Muscle layer of colon (tissue), 2 donors: ENCODE results near the gene EID3.
"Not testable (repeated sequence)": the region's sequence is repeated elsewhere in the genome, so short reads cannot be mapped to it uniquely, and the experiment has no call there.

Experiments used
- H3K27ac ChIP-seq: one replicate; pipeline ENCODE4 v1.7.0; 2013; ENCODE audit warnings: low read depth, mild to moderate bottlenecking, low read length, moderate library complexity
- H3K27me3 ChIP-seq, 2 donors: one replicate each; pipeline ENCODE4 v1.7.0; 2013; ENCODE audit warnings: low read length in 2 of 2, mild to moderate bottlenecking in 2 of 2; ENCODE audit not compliant: insufficient read depth in 2 of 2, control insufficient read depth in 1 of 2
- H3K36me3 ChIP-seq: one replicate; pipeline ENCODE4 v1.7.0; 2013; ENCODE audit warnings: mild to moderate bottlenecking, low read length; ENCODE audit not compliant: insufficient read depth
- H3K4me1 ChIP-seq: one replicate; pipeline ENCODE4 v1.7.0; 2013; ENCODE audit warnings: mild to moderate bottlenecking, low read length; ENCODE audit not compliant: insufficient read depth
- H3K4me3 ChIP-seq, 2 donors: one replicate each; pipeline ENCODE4 v1.7.0; 2013; ENCODE audit warnings: low read length in 2 of 2, low read depth in 1 of 2, mild to moderate bottlenecking in 1 of 2, moderate library complexity in 1 of 2
- H3K9ac ChIP-seq: one replicate; pipeline ENCODE4 v1.7.0; 2013; ENCODE audit warnings: low read length
- H3K9me3 ChIP-seq: one replicate; pipeline ENCODE4 v1.7.0; 2013; ENCODE audit warnings: mild to moderate bottlenecking, low read length
- donor health status: abdominal sarcoma.
- donor health status: Adenocarcinoma of cecum.

EID3 gene

DNA sequence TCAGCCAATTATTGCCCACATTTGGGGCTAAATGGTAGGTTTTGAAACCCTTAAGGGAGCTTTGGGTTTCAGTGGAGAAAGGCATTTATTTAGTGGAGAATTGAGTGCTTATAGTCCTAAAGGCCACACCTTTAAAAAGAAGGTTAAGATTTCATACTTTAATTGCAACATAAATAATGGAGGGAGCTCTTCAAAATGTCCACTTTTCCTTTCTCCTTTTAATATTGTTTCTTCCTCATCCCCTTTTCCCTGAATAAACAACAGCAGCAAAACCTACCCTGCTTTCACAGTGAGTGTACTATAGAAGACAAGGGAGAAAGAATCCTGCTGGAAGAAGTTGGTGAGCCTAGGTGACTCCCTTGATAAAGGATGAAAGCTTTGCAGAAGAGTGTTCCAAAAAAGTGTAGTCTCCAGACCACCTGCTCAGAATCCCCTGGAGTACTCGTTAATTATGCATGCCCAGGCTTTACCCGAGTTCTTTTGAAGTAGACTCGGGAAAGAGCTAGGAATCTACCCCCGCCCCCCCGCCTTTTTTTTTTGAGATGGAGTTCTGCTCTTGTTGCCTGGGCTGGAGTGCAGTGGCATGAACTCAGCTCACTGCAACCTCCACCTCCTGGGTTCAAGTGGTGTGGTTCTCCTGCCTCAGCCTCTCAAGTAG lies 11.5 kb upstream of the EID3 start:
- no peaks in the 10 kb centered on the region for H3K27me3 ChIP-seq
- no peak overlapping the region for H3K27ac ChIP-seq
- H3K36me3 ChIP-seq, result peaks cover 33% of the 10 kb centered on the region
- peaks cover 31% of the 10 kb centered on the region for H3K4me1 ChIP-seq
- no peak overlapping the region for H3K4me3 ChIP-seq
- H3K9me3 ChIP-seq, result no peaks in the 10 kb centered on the region
- H3K9ac ChIP-seq, result no peak overlapping the region

DNA sequence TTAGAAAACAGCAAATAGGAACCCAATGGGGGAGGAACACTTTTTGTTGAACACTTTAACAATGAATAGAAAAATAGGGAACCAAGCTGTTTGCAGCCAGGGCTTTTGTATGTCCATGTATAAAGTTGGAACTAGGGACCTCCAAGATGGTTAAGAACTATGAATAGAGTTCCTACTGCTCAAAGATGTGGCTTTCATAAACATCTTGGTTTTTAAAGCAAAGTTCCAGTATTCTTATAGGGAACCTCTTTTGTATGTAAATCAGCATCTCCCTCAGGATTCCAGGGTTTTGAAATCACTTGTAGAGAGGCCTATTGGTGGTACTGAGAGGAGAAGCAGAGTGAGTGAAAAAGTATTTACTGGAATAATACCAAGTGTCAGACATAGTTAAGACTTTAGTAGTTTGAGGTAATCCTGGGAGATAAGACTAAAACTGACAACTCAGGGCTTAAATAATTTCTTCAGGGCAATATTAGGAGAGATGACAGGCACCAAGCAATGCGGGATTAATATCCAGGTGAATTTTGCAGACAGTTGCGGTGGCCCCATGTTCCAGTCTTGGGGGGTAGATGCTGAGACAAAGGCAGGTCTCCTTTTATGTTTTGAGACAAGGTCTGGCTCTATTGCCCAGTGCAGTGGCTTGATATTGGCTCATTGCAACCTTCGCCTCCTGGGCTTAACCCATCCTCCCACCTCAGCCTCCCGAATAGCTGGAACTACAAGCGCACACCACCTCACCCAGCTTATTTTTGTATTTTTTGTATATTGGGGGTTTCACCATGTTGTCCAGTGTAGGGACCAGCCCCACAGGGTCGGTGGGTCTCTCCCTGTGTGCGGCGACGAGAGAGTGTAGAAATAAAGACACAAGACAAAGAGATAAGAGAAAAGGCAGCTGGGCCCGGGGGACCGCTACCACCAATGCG lies 10.4 kb upstream of the EID3 start:
- H3K36me3 ChIP-seq, result peaks cover 33% of the 10 kb centered on the region
- no peaks in the 10 kb centered on the region for H3K27me3 ChIP-seq
- no peak overlapping the region for H3K4me3 ChIP-seq
- H3K4me1 ChIP-seq, result peaks cover 38% of the 10 kb centered on the region
- no peaks in the 10 kb centered on the region for H3K9me3 ChIP-seq
- H3K27ac ChIP-seq, result no peak overlapping the region
- no peak overlapping the region for H3K9ac ChIP-seq

DNA sequence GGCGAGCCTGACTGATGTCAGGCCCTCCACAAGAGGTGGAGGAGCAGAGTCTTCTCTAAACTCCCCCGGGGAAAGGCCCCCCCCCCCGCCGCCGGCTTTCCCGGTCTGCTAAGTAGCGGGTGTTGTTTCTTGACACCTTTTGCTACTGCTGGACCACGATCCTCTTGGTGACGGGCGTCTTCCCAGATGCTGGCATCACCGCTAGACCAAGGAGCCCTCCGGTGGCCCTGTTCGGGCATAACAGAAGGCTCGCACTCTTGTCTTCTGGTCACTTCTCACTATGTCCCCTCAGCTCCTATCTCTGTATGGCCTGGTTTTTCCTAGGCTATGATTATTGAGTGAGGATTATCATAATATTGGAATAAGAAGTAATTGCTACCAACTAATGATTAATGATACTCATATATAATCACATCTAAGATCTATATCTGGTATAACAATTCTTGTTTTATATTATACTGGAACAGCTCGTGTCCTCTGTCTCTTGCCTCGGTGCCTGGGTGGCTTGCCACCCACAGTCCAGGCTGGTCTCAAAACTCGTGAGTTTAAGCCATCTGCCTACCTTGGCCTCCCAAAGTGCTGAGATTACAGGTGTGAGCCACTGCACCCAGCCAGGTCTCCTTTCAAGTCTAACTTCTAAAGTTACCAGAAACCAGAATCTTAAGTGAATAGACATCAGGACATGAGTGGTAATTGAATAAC lies 9.2 kb upstream of the EID3 start:
- H3K27ac ChIP-seq, H3K27me3 ChIP-seq, H3K9ac ChIP-seq, H3K4me3 ChIP-seq, H3K9me3 ChIP-seq: not testable (repeated sequence)
- peaks cover 35% of the 10 kb centered on the region for H3K4me1 ChIP-seq
- peaks cover 33% of the 10 kb centered on the region for H3K36me3 ChIP-seq

DNA sequence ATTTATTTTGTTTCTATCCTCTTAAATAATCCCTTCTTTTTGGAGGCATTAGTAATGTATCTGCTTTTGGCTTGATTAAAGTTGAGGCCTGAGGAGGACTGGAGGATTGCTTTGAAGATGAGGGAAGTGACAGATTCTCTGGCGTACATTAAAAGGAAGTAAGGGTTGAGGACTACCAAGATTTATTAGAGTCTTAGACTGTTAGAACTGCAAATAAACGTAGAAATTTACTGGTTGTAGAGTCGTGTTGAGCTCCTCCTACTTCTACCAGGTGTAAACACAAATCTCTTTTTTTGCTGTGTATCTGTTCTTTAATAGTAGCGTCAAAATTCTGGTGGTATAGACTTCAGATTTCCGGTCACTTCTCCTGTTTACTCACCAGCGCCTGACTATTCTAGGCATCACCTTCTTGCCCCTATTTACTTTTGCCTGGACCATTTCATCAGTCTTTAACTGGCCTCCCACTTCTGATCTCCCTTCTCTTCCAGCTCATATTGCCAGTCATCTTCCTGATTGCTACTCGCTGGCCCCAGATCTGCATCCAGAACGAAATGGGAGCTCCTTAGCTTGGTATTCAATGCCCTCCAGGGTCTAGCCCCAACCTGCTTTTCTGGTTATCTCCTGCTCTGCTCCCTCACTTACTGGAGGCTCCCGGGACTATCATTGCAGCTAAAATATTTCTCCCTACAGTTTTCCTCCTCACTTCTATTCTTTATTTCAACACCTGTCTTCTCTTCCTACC lies 8.4 kb upstream of the EID3 start:
- H3K36me3 ChIP-seq, result peaks cover 33% of the 10 kb centered on the region
- H3K27me3 ChIP-seq, result no peaks in the 10 kb centered on the region
- no peak overlapping the region for H3K27ac ChIP-seq
- H3K4me3 ChIP-seq, result no peak overlapping the region
- peaks cover 31% of the 10 kb centered on the region for H3K4me1 ChIP-seq
- H3K9ac ChIP-seq, result no peak overlapping the region
- H3K9me3 ChIP-seq, result no peaks in the 10 kb centered on the region

DNA sequence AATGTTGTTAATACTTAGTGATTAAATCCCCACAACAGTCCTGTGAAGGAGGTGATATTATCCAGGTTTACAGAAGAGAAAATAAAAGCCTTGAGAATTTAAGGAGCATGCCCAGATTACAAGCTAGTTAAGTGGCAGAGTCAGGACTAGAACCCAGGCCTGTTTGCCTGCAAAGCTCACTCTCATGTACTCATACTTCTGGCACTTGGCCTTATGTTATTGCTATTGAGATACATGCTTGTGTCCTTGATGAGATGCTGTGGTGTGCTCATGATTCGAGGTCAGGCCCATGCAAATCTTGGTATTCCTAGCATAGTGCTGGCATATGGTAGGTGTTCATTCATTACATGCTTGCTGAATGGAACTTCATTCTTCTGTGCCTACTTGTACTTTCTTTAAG lies 7.6 kb upstream of the EID3 start:
- H3K4me3 ChIP-seq, result no peak overlapping the region
- no peaks in the 10 kb centered on the region for H3K27me3 ChIP-seq
- H3K27ac ChIP-seq, result no peak overlapping the region
- H3K4me1 ChIP-seq, result peaks cover 29% of the 10 kb centered on the region
- peaks cover 33% of the 10 kb centered on the region for H3K36me3 ChIP-seq
- H3K9me3 ChIP-seq, result no peaks in the 10 kb centered on the region
- no peak overlapping the region for H3K9ac ChIP-seq

DNA sequence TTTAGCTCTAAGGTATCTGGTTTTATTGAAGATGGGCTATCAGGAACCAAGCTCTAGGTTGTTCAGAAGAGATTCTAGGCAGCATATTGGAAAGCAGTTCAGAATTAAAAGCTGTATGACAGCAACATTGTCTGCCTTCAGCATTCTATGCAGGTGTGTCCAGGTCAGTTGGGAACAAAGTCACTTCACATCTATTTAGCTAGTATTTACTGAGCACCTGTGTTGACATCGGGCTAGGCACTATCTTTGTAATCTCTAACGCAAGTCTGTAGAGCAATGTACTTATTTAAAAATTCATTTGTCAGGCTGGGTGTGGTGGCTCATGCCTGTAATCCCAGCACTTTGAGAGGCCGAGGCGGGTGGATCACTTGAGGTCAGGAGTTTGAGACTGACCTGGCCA lies 6.8 kb upstream of the EID3 start:
- Histone ChIP-seq H3K9me3 (no peaks in the 10 kb centered on the region), H3K36me3 (peaks cover 30% of the 10 kb centered on the region), H3K27ac (no peak overlapping the region), H3K4me1 (peaks cover 29% of the 10 kb centered on the region), H3K4me3 (no peak overlapping the region), H3K27me3 (no peaks in the 10 kb centered on the region), H3K9ac (no peak overlapping the region)

DNA sequence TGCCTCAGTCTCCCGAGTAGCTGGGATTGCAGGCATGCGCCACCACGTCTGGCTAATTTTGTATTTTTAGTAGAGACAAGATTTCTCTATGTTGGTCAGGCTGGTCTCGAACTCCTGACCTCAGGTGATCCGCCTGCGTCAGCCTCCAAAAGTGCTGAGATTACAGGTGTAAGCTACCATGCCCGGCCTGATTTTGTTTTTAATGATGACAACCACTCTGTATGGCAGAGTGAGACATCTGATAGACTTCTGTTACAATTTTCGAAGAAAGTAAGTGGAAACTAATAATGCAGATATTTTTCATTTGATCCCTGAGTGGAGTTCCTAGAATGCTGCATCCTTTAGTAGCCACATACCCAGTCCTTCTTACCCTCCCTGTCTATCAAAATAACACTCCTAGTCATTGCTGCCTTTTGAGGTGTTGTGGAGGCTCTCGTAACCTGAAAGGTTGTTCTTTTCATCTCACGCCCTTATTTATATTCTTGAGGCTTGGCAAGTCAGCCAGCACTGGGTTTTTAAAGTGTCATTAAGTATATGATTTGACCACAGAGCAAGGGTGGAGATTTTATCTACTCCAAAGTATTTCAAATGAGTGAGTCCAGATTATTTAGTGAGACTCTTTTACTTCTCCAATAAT lies 5.9 kb upstream of the EID3 start:
- Histone ChIP-seq H3K9me3 (no peaks in the 10 kb centered on the region), H3K9ac (no peak overlapping the region), H3K36me3 (peaks cover 22% of the 10 kb centered on the region), H3K4me3 (no peak overlapping the region), H3K27ac (no peak overlapping the region), H3K27me3 (no peaks in the 10 kb centered on the region), H3K4me1 (peaks cover 29% of the 10 kb centered on the region)

DNA sequence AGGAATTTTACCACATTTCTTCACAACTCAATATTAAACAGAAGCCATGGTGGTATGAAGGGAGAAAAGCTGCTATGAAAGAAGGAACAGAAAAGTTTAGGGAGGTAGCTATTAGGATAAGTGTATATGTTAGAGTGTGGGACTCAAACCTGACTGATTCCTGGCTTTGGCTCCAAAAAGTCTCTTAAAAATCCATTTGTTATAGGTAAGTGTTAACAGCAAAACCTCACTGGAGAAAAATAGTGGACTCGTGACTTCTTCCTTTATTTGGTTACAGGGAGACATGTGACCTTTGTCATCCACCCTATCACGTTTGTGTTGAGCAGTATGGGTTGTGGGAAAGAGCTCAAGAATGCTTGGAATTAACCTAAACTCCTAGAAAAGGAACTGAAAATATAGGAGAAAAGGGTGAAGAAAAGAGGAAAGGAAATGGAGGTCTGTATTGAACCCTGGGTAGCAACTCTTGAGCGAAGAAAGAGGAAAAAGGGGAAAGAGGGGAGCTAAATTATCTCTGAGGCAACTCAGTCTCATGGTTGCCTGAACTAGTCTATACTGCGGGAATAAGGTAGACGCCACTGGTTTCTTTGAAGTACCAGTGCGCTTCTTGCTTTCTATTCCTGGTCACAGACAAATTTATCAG lies 3.6 kb upstream of the EID3 start:
- peaks cover 44% of the 10 kb centered on the region for H3K4me1 ChIP-seq

DNA sequence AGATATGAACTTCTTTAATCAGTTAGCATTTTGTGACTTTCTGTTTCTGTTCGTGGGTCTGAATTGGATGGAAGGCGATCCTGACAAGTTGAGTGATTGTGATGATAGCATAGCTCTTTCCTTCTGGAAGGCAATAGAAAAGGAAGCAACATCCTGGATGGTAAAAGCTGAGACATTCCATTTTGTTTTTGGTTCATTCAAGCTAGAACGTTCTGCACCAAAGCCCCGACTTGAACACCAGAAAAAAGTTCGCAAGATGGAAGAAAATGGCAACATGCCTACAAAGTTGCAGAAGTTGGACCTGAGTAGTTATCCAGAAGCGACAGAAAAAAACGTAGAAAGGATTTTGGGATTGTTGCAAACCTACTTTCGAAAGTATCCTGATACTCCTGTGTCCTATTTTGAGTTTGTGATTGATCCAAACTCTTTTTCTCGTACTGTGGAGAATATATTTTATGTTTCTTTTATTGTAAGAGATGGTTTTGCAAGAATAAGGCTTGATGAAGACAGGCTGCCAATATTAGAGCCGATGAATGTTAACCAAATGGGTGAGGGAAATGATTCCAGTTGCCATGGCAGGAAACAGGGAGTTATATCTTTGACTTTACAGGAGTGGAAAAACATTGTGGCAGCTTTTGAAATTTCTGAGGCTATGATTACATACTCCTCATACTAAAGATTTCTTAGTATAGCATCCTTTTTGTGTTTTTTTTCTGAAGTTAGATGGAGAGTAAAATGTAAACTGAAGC lies 896 bp downstream of the EID3 start:
- Histone ChIP-seq H3K4me3 (peak overlapping the region; percentile 49 to 70), H3K9me3 (no peaks in the 10 kb centered on the region), H3K27ac (peak overlapping the region; percentile 75), H3K27me3 (no peaks in the 10 kb centered on the region), H3K4me1 (peaks cover 43% of the 10 kb centered on the region), H3K9ac (peak overlapping the region; percentile 49), H3K36me3 (no peaks in the 10 kb centered on the region)

More for the DNA sequence above, 3.6 kb upstream of the EID3 start:
- no peak overlapping the region for H3K27ac ChIP-seq
- no peaks in the 10 kb centered on the region for H3K9me3 ChIP-seq
- H3K36me3 ChIP-seq, result peaks cover 15% of the 10 kb centered on the region
- H3K4me3 ChIP-seq, result no peak overlapping the region
- H3K27me3 ChIP-seq, result no peaks in the 10 kb centered on the region
- no peak overlapping the region for H3K9ac ChIP-seq

DNA sequence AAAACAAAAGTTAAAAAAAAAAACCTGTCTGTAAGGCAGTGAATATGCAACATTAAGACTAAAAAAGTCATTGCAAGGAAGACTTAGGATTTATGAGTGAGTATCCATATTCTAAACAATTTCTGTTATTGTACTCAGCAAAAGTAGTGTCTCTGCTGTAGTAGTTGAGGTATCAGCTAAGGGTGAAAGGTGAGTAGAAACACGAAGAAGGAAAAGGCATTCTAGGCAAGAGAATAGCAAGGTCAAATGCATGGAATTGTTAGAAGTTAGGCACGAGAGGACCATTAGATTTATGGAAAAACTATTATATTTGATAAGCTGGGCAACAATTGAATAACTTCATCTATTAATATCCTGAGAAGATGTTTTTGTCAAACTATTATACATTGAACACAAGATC lies 1.8 kb downstream of the EID3 start:
- peaks cover 40% of the 10 kb centered on the region for H3K4me1 ChIP-seq
- H3K36me3 ChIP-seq, result no peaks in the 10 kb centered on the region
- H3K27ac ChIP-seq, result no peak overlapping the region
- H3K9ac ChIP-seq, result no peak overlapping the region
- H3K4me3 ChIP-seq, result no peak overlapping the region
- no peaks in the 10 kb centered on the region for H3K9me3 ChIP-seq
- H3K27me3 ChIP-seq, result no peaks in the 10 kb centered on the region
